ENCODE data around the gene SRP14. TPM values are rescaled to one million over a fixed set of nuclear protein-coding genes. Genes with fewer than 3 reads are reported as not detected.
"Not testable (repeated sequence)": the region's sequence is repeated elsewhere in the genome, so short reads cannot be mapped to it uniquely, and the experiment has no call there.

Gene SRP14
- total RNA-seq, 4 donors from 2014 or later = 327 to 576 (median 408) TPM

- TF ChIP-seq POLR2A (IDR thresholded peaks at IDR 0.05) (no peak), CTCF (IDR thresholded peaks at IDR 0.05) (no peak)
- no peak for DNase-seq
- no peaks in the 10 kb centered on the region for H3K9me3 ChIP-seq
- H3K36me3 ChIP-seq = peaks cover 22 to 39% of the 10 kb centered on the region in 2 donors
- H3K4me1 ChIP-seq = no peaks in the 10 kb centered on the region
- H3K27ac ChIP-seq = no peak overlapping the region
- H3K27me3 ChIP-seq = no peaks in the 10 kb centered on the region
- intact Hi-C loops (cut with DNase I) = no loop called here
- no peak overlapping the region for H3K4me3 ChIP-seq (replicated peaks in 1 of 3)
Measured at GRCh38 chr15:39999538-40000200, 39.3 kb downstream of the SRP14 start.

- Histone ChIP-seq H3K27me3 (no peaks in the 10 kb centered on the region), H3K27ac (no peak overlapping the region), H3K36me3 (peaks cover 20 to 34% of the 10 kb centered on the region in 2 donors), H3K4me3 (replicated peaks in 1 of 3) (no peak overlapping the region), H3K4me1 (no peaks in the 10 kb centered on the region), H3K9me3 (no peaks in the 10 kb centered on the region)
- TF ChIP-seq POLR2A (IDR thresholded peaks at IDR 0.05) (no peak), CTCF (IDR thresholded peaks at IDR 0.05) (no peak)
- WGBS, 2 donors = 76 to 81% methylated on average over 6 of the region's 6 CpGs
- DNase-seq = no peak
- intact Hi-C loops (cut with DNase I) = no loop called here
Measured at GRCh38 chr15:39998511-39999077, 40.4 kb downstream of the SRP14 start.

- no peak for DNase-seq
- Histone ChIP-seq H3K4me1 (no peaks in the 10 kb centered on the region), H3K36me3 (peaks cover 20 to 33% of the 10 kb centered on the region in 2 donors), H3K4me3 (replicated peaks in 1 of 3) (no peak overlapping the region), H3K27me3 (no peaks in the 10 kb centered on the region), H3K27ac (no peak overlapping the region), H3K9me3 (no peaks in the 10 kb centered on the region)
- intact Hi-C loops (cut with DNase I) = no loop called here
- TF ChIP-seq POLR2A (IDR thresholded peaks at IDR 0.05) (no peak), CTCF (IDR thresholded peaks at IDR 0.05) (no peak)
- 93 to 94% methylated on average over 6 of the region's 6 CpGs for whole genome bisulfite sequencing, 2 donors
Measured at GRCh38 chr15:39997639-39998038, 41.3 kb downstream of the SRP14 start.

- 100% methylated on average over 1 of the region's 1 CpG for WGBS, 2 donors
- TF ChIP-seq CTCF (IDR thresholded peaks at IDR 0.05) (no peak), POLR2A (IDR thresholded peaks at IDR 0.05) (no peak)
Measured at GRCh38 chr15:39997031-39997430, 42.0 kb downstream of the SRP14 start.

GRCh38 chr15:39996228-39996627 is 42.8 kb downstream of the SRP14 start:
- H3K4me1 ChIP-seq; H3K27ac ChIP-seq; H3K4me3 ChIP-seq (replicated peaks in 1 of 3); DNase-seq; intact Hi-C loops (cut with DNase I); H3K9me3 ChIP-seq; H3K27me3 ChIP-seq: not testable (repeated sequence)
- WGBS, 2 donors = 95 to 97% methylated on average over 2 of the region's 2 CpGs
- H3K36me3 ChIP-seq = peaks cover 21 to 29% of the 10 kb centered on the region in 2 donors

More at GRCh38 chr15:39997031-39997430, 42.0 kb downstream of the SRP14 start:
- DNase-seq = no peak
- no peaks in the 10 kb centered on the region for H3K4me1 ChIP-seq
- H3K4me3 ChIP-seq (replicated peaks in 1 of 3) = no peak overlapping the region
- peaks cover 21 to 34% of the 10 kb centered on the region in 2 donors for H3K36me3 ChIP-seq
- intact Hi-C loops (cut with DNase I) = no loop called here
- H3K27me3 ChIP-seq = no peaks in the 10 kb centered on the region
- no peak overlapping the region for H3K27ac ChIP-seq
- no peaks in the 10 kb centered on the region for H3K9me3 ChIP-seq

GRCh38 chr15:39992953-39993352 is 46.0 kb downstream of the SRP14 start:
- H3K4me1 ChIP-seq; intact Hi-C loops (cut with DNase I); DNase-seq; H3K9me3 ChIP-seq; H3K27ac ChIP-seq; H3K4me3 ChIP-seq (replicated peaks in 1 of 3); H3K27me3 ChIP-seq: not testable (repeated sequence)
- peaks cover 21 to 46% of the 10 kb centered on the region in 2 donors for H3K36me3 ChIP-seq
- WGBS, 2 donors = 94 to 97% methylated on average over 5 of the region's 5 CpGs
